GM19328 (cell line): Measurements from ENCODE around the gene COX19.

Experiments used
- ATAC-seq: cut with Tn5 transposase; IDR thresholded peaks from one replicate; pipeline ENCODE4 v1.9.1; 2021; ENCODE audit warnings: mild to moderate bottlenecking, moderate library complexity; ENCODE audit not compliant: unreplicated experiment

The COX19 gene

GRCh38 chr7:974820-975681 lies at the start of gene COX19:
Gene COX19, minus strand, starts transcription at chr7:975549. Its CDS starts 40 bp downstream, at chr7:975509.
- ATAC-seq = peak; percentile 51

GRCh38 chr7:1024331-1024841 lies 49.0 kb upstream of the COX19 start:
- peak; percentile 44 for ATAC-seq

GRCh38 chr7:1022801-1023465 lies 47.6 kb upstream of the COX19 start:
- ATAC-seq = no peak

GRCh38 chr7:1022356-1022755 lies 47.0 kb upstream of the COX19 start:
- ATAC-seq = no peak

- ATAC-seq = no peak
Measured at GRCh38 chr7:1021931-1022330, 46.6 kb upstream of the COX19 start.

- ATAC-seq = no peak
Measured at GRCh38 chr7:1021366-1021765, 46.0 kb upstream of the COX19 start.

GRCh38 chr7:1020849-1021251 lies 45.5 kb upstream of the COX19 start:
- no peak for ATAC-seq

GRCh38 chr7:1019789-1020610 lies 44.7 kb upstream of the COX19 start:
- ATAC-seq = no peak

GRCh38 chr7:1019255-1019785 lies 44.0 kb upstream of the COX19 start:
- no peak for ATAC-seq

GRCh38 chr7:1018334-1018695 lies 43.0 kb upstream of the COX19 start:
- no peak for ATAC-seq

- ATAC-seq = no peak
Measured at GRCh38 chr7:1017586-1018333, 42.4 kb upstream of the COX19 start.

GRCh38 chr7:1016577-1017531 lies 41.5 kb upstream of the COX19 start:
- ATAC-seq = no peak

- no peak for ATAC-seq
Measured at GRCh38 chr7:1015196-1016121, 40.1 kb upstream of the COX19 start.

- ATAC-seq = no peak
Measured at GRCh38 chr7:1014681-1015080, 39.3 kb upstream of the COX19 start.

GRCh38 chr7:1013581-1013980 lies 38.2 kb upstream of the COX19 start:
- ATAC-seq = no peak

- no peak for ATAC-seq
Measured at GRCh38 chr7:1012716-1013095, 37.4 kb upstream of the COX19 start.

GRCh38 chr7:1012004-1012715 lies 36.8 kb upstream of the COX19 start:
- no peak for ATAC-seq
